ENCODE results near the gene LEF1. TPM values are rescaled to one million over a fixed set of nuclear protein-coding genes. Genes with fewer than 3 reads are reported as not detected.
A peak's percentile ranks its signal among the peaks of the same experiment; 100 is the strongest.

Gene LEF1
- total and polyA plus RNA-seq, 4 experiments from 2014 or later = 307 to 399 (median 372) TPM

DNA sequence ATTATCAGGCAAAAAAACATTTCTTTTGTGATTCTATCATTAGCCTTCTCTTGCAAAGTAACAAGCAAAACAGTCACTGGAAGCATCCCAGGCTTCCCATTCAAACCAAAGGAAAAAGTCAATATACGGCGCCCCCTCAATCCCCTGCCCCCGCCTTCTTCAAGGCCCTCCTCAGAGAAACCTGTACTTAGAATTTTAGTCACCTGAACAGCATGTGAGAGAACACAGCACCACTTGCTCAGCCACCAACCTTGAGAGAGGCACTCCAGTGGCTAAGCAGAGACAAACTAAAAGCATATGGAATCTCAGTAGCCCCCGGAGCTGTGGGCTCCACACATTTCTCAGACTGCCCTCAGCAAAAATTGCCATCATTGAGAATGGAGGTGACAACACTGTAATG lies 25.2 kb downstream of the LEF1 start:
- Histone ChIP-seq H3K9me3 (ENCODE audit: control insufficient read depth in 1 of 2, low read length in 2 of 2) (no peaks in the 10 kb centered on the region), H3K4me1 (ENCODE audit: insufficient read depth, low read length) (peaks cover 100% of the 10 kb centered on the region), H3K36me3 (ENCODE audit: insufficient read depth, low read length) (peaks cover 11% of the 10 kb centered on the region), H3K4me3 (ENCODE audit: low read length in 2 of 2) (no peak overlapping the region), H3K27me3 (ENCODE audit: insufficient read depth, low read length) (no peaks in the 10 kb centered on the region), H3K27ac (ENCODE audit: low read depth, low read length) (peak overlapping the region; percentile 11)
- intact Hi-C loops (cut with micrococcal nuclease) = loop anchor here (5.0 kb wide), 1 partner anchor 36 kb away; no protein-coding TSS in a partner anchor
- DNase-seq = no peak
- POLR2A ChIA-PET (ENCODE audit: partially characterized antibody) = interaction anchor here (1.0 to 14.8 kb wide), 6 partner anchors 9 to 35 kb away, joined by 4 to 159 read pairs (median 6); no protein-coding TSS in a partner anchor
- Mint-ChIP-seq H3K4me1 (peaks cover 84 to 100% (median 91%) of the 10 kb centered on the region in 4 donors), H3K4me3 (peak overlapping the region; percentile 4 to 81 (median 66)), H3K36me3 (peaks cover 11 to 70% of the 10 kb centered on the region in 2 donors), H3K27me3 (peaks cover 0 to 1% of the 10 kb centered on the region in 2 donors), H3K27ac (peak overlapping the region; percentile 23 to 86 (median 54)), H3K9me3 (no peaks in the 10 kb centered on the region)
- CTCF ChIA-PET (ENCODE audit: partially characterized antibody) = interaction anchor here (1.1 to 1.5 kb wide), 3 partner anchors 14 to 51 kb away, joined by 3 to 4 read pairs (median 3); no protein-coding TSS in a partner anchor

DNA sequence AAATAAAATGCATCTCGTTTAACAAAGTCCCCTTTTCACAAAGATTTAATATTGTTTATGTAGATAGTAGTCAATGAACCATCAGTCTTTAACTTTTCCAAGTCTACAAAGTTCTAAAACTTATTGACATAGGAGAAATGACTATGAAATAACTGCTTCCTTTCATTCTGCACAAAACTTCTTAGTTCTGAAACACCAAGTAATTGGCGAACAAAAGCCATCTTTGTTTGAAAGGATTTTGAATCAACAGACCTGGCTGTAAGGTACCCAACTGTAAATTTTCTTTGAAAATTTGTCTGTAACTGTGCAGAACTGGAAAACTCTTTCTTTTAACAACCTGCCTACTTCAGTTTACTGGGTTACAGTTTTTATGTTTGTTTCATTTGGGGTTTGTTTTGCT lies 25.9 kb downstream of the LEF1 start:
- no peaks in the 10 kb centered on the region for H3K27me3 ChIP-seq (ENCODE audit: insufficient read depth, low read length)
- H3K36me3 Mint-ChIP-seq = peaks cover 14 to 69% of the 10 kb centered on the region in 2 donors

DNA sequence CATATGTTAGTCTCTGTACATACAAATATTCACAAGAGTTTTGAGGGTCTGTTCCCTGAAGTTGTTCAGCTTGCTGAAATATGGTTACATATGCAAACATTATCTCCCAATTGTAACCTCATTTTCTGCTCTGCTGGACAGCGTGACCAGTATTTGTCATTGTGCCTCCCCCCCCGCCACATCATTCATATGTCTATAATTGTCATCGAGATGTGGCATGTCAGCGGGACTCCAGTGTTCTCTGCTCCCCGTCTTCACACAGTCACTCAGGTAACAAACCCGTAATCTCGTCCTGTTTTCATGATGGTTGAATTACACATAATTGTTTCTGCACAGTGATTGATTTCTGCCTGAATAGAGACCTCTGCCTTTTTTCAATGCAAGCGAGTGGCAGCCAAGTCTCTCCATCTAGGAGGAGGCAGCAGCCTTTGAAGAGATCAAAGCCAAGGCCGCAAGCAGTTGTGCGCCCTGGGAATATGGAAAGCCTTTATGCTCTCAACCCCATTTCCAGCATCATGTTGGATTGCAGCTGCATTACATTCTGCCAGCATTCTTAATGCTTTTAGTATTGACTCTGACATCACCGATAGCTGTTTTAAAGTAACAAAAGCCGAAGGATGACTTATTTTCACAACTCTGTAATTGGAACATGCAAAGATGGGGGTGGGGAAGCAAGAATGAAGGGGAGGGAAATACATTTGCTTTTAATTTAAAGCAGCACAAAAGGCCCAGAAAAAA lies 27.4 kb downstream of the LEF1 start:
- intact Hi-C loops (cut with micrococcal nuclease) = loop anchor here (5.0 kb wide), 1 partner anchor 34 kb away; no protein-coding TSS in a partner anchor
- peak overlapping the region; percentile 44 to 87 (median 83) for H3K27ac Mint-ChIP-seq
- no peak overlapping the region for H3K4me3 ChIP-seq (ENCODE audit: low read length in 2 of 2)
- peaks cover 0 to 1% of the 10 kb centered on the region in 2 donors for H3K27me3 Mint-ChIP-seq
- no peaks in the 10 kb centered on the region for H3K27me3 ChIP-seq (ENCODE audit: insufficient read depth, low read length)
- DNase-seq = no peak
- POLR2A ChIA-PET (ENCODE audit: partially characterized antibody) = interaction anchor here (1.0 to 14.8 kb wide), 7 partner anchors 10 to 61 kb away, joined by 3 to 159 read pairs (median 4); no protein-coding TSS in a partner anchor
- no peaks in the 10 kb centered on the region for H3K9me3 ChIP-seq (ENCODE audit: control insufficient read depth in 1 of 2, low read length in 2 of 2)
- H3K36me3 Mint-ChIP-seq = peaks cover 14 to 58% of the 10 kb centered on the region in 2 donors
- H3K4me3 Mint-ChIP-seq = peak overlapping the region; percentile 32 to 84 (median 66)
- H3K4me1 Mint-ChIP-seq = peaks cover 73 to 95% (median 82%) of the 10 kb centered on the region in 4 donors
- peak overlapping the region; percentile 6 for H3K27ac ChIP-seq (ENCODE audit: low read depth, low read length)
- peaks cover 100% of the 10 kb centered on the region for H3K4me1 ChIP-seq (ENCODE audit: insufficient read depth, low read length)
- H3K36me3 ChIP-seq (ENCODE audit: insufficient read depth, low read length) = peaks cover 13% of the 10 kb centered on the region
- CTCF ChIA-PET (ENCODE audit: partially characterized antibody) = no interaction called here
- H3K9me3 Mint-ChIP-seq = no peaks in the 10 kb centered on the region

More for the DNA sequence above, 25.9 kb downstream of the LEF1 start:
- H3K27me3 Mint-ChIP-seq = peaks cover 0 to 1% of the 10 kb centered on the region in 2 donors
- Histone ChIP-seq H3K9me3 (ENCODE audit: control insufficient read depth in 1 of 2, low read length in 2 of 2) (no peaks in the 10 kb centered on the region), H3K36me3 (ENCODE audit: insufficient read depth, low read length) (peaks cover 13% of the 10 kb centered on the region), H3K4me1 (ENCODE audit: insufficient read depth, low read length) (peaks cover 100% of the 10 kb centered on the region), H3K4me3 (ENCODE audit: low read length in 2 of 2) (no peak overlapping the region), H3K27ac (ENCODE audit: low read depth, low read length) (no peak overlapping the region)
- peak overlapping the region in 6 of 8 donors; percentile 63 to 81 (median 70) for H3K4me3 Mint-ChIP-seq
- no peak for DNase-seq
- ChIA-PET CTCF (ENCODE audit: partially characterized antibody) (interaction anchor here (1.2 to 1.3 kb wide), 2 partner anchors 24 to 27 kb away, joined by 3 read pairs; no protein-coding TSS in a partner anchor), POLR2A (ENCODE audit: partially characterized antibody) (interaction anchor here (2.0 to 14.8 kb wide), 2 partner anchors 9 to 23 kb away, joined by 7 to 159 read pairs; no protein-coding TSS in a partner anchor)
- peak overlapping the region in 3 of 7 donors; percentile 44 to 86 (median 72) for H3K27ac Mint-ChIP-seq
- peaks cover 82 to 100% (median 89%) of the 10 kb centered on the region in 4 donors for H3K4me1 Mint-ChIP-seq
- H3K9me3 Mint-ChIP-seq = no peaks in the 10 kb centered on the region
- intact Hi-C loops (cut with micrococcal nuclease) = loop anchor here (1.0 to 5.0 kb wide), 2 partner anchors 7 to 36 kb away; no protein-coding TSS in a partner anchor

DNA sequence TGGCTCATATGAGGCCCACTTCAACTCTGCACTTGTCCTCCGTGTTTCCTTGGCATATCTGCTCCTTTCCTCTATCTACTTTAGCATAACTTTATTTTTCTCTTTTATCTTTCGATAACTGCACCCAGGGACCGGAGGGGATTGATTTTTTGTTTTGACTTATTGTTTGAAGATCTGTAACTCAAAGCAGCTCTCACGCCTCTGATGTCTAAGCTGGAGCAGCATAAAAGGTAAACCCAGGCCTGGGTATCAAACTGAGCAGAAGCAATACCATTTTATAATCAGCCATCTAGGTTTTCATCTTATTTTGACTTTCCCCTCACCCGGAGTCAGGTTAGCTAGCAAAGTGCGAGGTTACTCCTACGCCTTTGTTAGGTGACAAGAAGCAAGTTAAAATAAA lies 28.4 kb downstream of the LEF1 start:
- peaks cover 13% of the 10 kb centered on the region for H3K36me3 ChIP-seq (ENCODE audit: insufficient read depth, low read length)
- no peaks in the 10 kb centered on the region for H3K27me3 ChIP-seq (ENCODE audit: insufficient read depth, low read length)
- peaks cover 15 to 53% of the 10 kb centered on the region in 2 donors for H3K36me3 Mint-ChIP-seq
- DNase-seq = no peak
- peaks cover 100% of the 10 kb centered on the region for H3K4me1 ChIP-seq (ENCODE audit: insufficient read depth, low read length)
- H3K4me1 Mint-ChIP-seq = peaks cover 71 to 95% (median 81%) of the 10 kb centered on the region in 4 donors
- H3K27ac ChIP-seq (ENCODE audit: low read depth, low read length) = peak overlapping the region; percentile 6
- H3K27ac Mint-ChIP-seq = peak overlapping the region; percentile 71 to 88 (median 83)
- POLR2A ChIA-PET (ENCODE audit: partially characterized antibody) = interaction anchor here (0.9 to 14.8 kb wide), 6 partner anchors 9 to 40 kb away, joined by 3 to 159 read pairs (median 4); no protein-coding TSS in a partner anchor
- no peaks in the 10 kb centered on the region for H3K9me3 Mint-ChIP-seq
- H3K27me3 Mint-ChIP-seq = no peaks in the 10 kb centered on the region
- H3K4me3 ChIP-seq (ENCODE audit: low read length in 2 of 2) = no peak overlapping the region
- H3K9me3 ChIP-seq (ENCODE audit: control insufficient read depth in 1 of 2, low read length in 2 of 2) = no peaks in the 10 kb centered on the region
- intact Hi-C loops (cut with micrococcal nuclease) = loop anchor here (5.0 kb wide), 1 partner anchor 33 kb away; no protein-coding TSS in a partner anchor
- CTCF ChIA-PET (ENCODE audit: partially characterized antibody) = interaction anchor here (1.2 kb wide), 1 partner anchor 31 kb away, joined by 3 read pairs; no protein-coding TSS in a partner anchor
- H3K4me3 Mint-ChIP-seq = peak overlapping the region; percentile 0 to 86 (median 68)

DNA sequence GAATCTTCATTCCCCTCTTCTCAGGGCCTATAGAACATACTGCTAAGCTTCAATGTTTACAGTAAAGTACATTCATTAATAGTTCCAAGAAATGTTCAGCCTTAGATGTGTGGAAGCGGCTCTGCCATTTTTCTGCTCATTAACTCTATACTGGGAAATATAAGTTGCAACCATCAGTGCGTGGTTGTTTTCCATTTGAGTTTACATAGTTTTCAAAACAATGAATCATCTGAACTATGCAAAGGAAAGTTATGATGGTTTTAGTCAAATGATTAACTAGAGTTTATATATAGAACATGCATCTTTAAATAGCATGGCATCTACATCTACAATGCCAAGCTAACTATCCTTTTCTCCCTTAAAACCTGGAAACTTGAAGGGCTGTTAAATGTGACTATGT lies 29.6 kb downstream of the LEF1 start:
- Mint-ChIP-seq H3K4me1 (peaks cover 74 to 95% (median 82%) of the 10 kb centered on the region in 4 donors), H3K27me3 (no peaks in the 10 kb centered on the region), H3K36me3 (peaks cover 19 to 56% of the 10 kb centered on the region in 2 donors), H3K9me3 (no peaks in the 10 kb centered on the region), H3K27ac (peak overlapping the region; percentile 6 to 90 (median 83)), H3K4me3 (peak overlapping the region in 7 of 8 donors; percentile 39 to 86 (median 51))
- no peak for DNase-seq
- intact Hi-C loops (cut with micrococcal nuclease) = loop anchor here (2.0 kb wide), 1 partner anchor 20 kb away; no protein-coding TSS in a partner anchor
- no peak overlapping the region for H3K27ac ChIP-seq (ENCODE audit: low read depth, low read length)
- POLR2A ChIA-PET (ENCODE audit: partially characterized antibody) = interaction anchor here (0.7 to 14.8 kb wide), 8 partner anchors 10 to 58 kb away, joined by 3 to 159 read pairs (median 3); no protein-coding TSS in a partner anchor
- no peaks in the 10 kb centered on the region for H3K27me3 ChIP-seq (ENCODE audit: insufficient read depth, low read length)
- peaks cover 100% of the 10 kb centered on the region for H3K4me1 ChIP-seq (ENCODE audit: insufficient read depth, low read length)
- peaks cover 13% of the 10 kb centered on the region for H3K36me3 ChIP-seq (ENCODE audit: insufficient read depth, low read length)
- no peaks in the 10 kb centered on the region for H3K9me3 ChIP-seq (ENCODE audit: control insufficient read depth in 1 of 2, low read length in 2 of 2)
- CTCF ChIA-PET (ENCODE audit: partially characterized antibody) = interaction anchor here (1.2 to 1.3 kb wide), 2 partner anchors 21 to 30 kb away, joined by 3 read pairs; no protein-coding TSS in a partner anchor
- no peak overlapping the region for H3K4me3 ChIP-seq (ENCODE audit: low read length in 2 of 2)

DNA sequence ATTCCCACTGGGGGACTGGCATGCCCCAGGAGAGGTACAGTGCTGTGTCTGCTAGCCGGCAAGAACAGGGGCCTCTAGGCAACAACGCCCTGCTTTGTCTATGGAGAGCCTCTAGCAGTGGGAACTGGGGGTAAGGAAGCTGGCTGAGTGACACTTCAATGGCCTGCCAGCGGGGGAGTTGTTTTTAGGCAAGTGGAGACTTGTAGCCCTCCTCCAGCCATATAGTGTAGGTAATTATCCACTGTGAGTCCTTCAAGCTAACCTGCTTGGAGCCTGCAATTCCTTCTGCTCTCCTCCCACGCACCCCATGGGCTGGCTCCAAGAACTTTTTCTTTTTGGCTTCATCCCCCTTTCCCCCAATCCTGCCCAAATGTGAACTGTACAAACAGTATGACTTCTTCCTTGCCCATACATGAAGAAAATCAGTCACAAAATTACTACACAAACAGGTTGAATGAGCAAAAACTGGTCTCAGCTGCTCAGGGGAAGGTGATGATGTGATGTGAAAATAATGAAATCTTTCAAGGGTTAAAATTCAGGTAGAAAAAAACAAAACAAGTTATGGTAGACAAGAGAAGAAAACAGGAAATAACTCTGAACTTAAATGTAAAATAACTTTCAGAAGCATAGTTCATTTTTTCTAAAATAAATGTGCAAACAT lies 33.1 kb downstream of the LEF1 start:
- H3K4me1 ChIP-seq (ENCODE audit: insufficient read depth, low read length) = peaks cover 97% of the 10 kb centered on the region
- ChIA-PET CTCF (ENCODE audit: partially characterized antibody) (no interaction called here), POLR2A (ENCODE audit: partially characterized antibody) (interaction anchor here (0.6 to 14.8 kb wide), 3 partner anchors 9 to 31 kb away, joined by 3 to 159 read pairs (median 3); no protein-coding TSS in a partner anchor)
- H3K36me3 ChIP-seq (ENCODE audit: insufficient read depth, low read length) = peaks cover 5% of the 10 kb centered on the region
- H3K4me3 ChIP-seq (ENCODE audit: low read length in 2 of 2) = peak overlapping the region in 1 of 2 donors; percentile 13
- intact Hi-C loops (cut with micrococcal nuclease) = no loop called here
- peaks cover 54 to 91% (median 70%) of the 10 kb centered on the region in 4 donors for H3K4me1 Mint-ChIP-seq
- no peaks in the 10 kb centered on the region for H3K9me3 Mint-ChIP-seq
- peak overlapping the region; percentile 37 to 86 (median 75) for H3K27ac Mint-ChIP-seq
- H3K36me3 Mint-ChIP-seq = peaks cover 22 to 56% of the 10 kb centered on the region in 2 donors
- no peaks in the 10 kb centered on the region for H3K9me3 ChIP-seq (ENCODE audit: control insufficient read depth in 1 of 2, low read length in 2 of 2)
- no peak for DNase-seq
- H3K27me3 Mint-ChIP-seq = no peaks in the 10 kb centered on the region
- H3K27me3 ChIP-seq (ENCODE audit: insufficient read depth, low read length) = no peaks in the 10 kb centered on the region
- peak overlapping the region; percentile 38 to 82 (median 62) for H3K4me3 Mint-ChIP-seq
- H3K27ac ChIP-seq (ENCODE audit: low read depth, low read length) = no peak overlapping the region

Data from CD4-positive, alpha-beta memory T cell (primary cell).